ENCODE data around the gene UVSSA.

Gene UVSSA

DNA sequence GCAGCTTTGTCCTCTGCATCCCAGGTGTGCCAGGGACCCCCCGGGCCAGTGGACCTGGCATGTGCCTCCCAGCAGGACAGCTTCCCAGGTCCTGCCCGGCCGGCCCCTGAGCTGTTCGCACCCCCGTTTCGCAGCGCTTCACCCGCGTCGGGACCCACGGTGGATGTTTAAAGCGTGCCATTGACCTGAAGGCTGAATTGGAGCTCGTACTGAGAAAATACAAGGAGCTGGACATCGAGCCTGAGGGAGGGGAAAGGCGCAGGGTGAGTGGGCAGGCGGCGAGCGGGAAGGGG lies 7.9 kb downstream of the UVSSA start:
- H3K36me3 Mint-ChIP-seq (ENCODE audit: low read depth), result peaks cover 11% of the 10 kb centered on the region
- TF ChIP-seq CTCF (IDR thresholded peaks at IDR 0.05), result no peak
- H3K27me3 Mint-ChIP-seq (ENCODE audit: low read depth, poor library complexity), result no peaks in the 10 kb centered on the region
- H3K4me3 Mint-ChIP-seq, result no peak overlapping the region
- H3K27ac Mint-ChIP-seq, result no peak overlapping the region
- peaks cover 19% of the 10 kb centered on the region for H3K4me1 Mint-ChIP-seq
- H3K9me3 Mint-ChIP-seq, result no peaks in the 10 kb centered on the region
- DNase-seq, result no peak

DNA sequence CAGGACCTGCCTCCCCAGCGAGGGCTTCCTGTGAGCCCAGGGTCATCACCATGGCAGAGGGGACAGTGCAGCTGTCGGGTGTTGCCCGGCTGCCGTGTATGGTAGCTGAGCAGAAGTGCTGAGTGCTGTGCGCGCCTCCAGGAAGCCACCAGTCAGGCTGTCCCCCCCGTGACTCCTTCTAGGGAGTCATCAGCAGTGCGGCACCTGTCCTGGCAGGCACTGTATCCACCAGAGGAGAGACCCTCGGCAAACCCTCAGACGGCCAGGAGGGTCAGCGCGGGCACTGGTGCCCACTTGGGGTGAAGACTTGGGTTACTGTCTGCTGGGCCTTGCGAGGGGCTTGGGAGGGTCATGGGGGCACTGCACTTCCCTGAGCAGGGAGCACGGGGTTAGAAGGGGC lies 8.4 kb downstream of the UVSSA start:
- no peak for DNase-seq
- Mint-ChIP-seq H3K27me3 (ENCODE audit: low read depth, poor library complexity) (no peaks in the 10 kb centered on the region), H3K27ac (no peak overlapping the region), H3K4me1 (peaks cover 16% of the 10 kb centered on the region), H3K9me3 (no peaks in the 10 kb centered on the region), H3K36me3 (ENCODE audit: low read depth) (peaks cover 9% of the 10 kb centered on the region), H3K4me3 (no peak overlapping the region)
- no peak for TF ChIP-seq CTCF (IDR thresholded peaks at IDR 0.05)

- H3K4me3 Mint-ChIP-seq, result no peak overlapping the region
- no peaks in the 10 kb centered on the region for H3K9me3 Mint-ChIP-seq
- TF ChIP-seq CTCF (IDR thresholded peaks at IDR 0.05), result peak; percentile 87
- no peak overlapping the region for H3K27ac Mint-ChIP-seq
- peaks cover 4% of the 10 kb centered on the region for H3K36me3 Mint-ChIP-seq (ENCODE audit: low read depth)
- DNase-seq, result peak; percentile 81
- H3K4me1 Mint-ChIP-seq, result peaks cover 9% of the 10 kb centered on the region
- no peaks in the 10 kb centered on the region for H3K27me3 Mint-ChIP-seq (ENCODE audit: low read depth, poor library complexity)
These were observed 9.4 kb downstream of the UVSSA start for GRCh38 chr4:1356181-1356998.

DNA sequence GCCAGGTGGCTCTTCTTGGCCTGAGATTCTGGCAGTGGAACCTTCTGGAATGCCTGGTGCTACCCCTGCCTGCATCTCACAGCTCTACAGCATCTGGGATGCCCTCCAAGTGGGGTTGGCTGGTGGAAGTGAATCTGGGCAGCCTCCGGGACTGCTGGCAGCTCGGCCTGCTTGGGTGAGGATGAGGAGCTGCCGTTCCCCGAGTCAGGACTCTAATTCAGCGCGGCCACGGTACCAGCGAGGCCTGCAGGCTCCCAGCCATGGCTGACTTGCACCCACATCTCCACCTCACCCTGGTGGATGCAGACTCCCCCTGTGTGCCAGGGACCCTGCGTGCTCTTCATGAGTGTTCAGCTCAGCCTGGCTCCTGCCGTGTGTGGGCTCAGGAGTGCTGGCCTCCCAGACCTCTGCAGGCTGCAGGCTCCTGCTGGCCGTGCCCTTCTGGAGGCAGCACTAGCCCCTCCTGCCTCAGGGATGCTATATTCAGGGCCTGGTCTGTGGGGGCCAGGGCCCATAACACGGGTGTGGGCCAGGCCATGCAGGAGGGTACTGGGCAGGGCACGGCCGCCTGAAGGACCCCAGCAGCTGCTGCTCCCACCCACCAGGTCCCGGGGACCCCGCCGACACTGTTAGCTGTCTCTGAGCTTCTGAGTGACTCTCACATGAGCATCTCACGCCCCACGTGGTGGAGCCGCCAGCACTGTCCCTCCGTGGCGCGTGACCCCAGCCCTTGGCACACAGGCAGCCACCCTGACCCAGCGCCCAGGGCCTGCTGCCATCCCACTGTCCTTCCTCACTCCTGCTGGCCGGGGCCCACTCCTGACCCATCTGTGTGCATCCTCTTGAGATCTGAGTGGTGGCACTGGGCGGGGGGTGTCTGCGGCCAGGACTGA lies 10.6 kb downstream of the UVSSA start:
- Mint-ChIP-seq H3K36me3 (ENCODE audit: low read depth) (peaks cover 4% of the 10 kb centered on the region), H3K9me3 (no peaks in the 10 kb centered on the region)

DNA sequence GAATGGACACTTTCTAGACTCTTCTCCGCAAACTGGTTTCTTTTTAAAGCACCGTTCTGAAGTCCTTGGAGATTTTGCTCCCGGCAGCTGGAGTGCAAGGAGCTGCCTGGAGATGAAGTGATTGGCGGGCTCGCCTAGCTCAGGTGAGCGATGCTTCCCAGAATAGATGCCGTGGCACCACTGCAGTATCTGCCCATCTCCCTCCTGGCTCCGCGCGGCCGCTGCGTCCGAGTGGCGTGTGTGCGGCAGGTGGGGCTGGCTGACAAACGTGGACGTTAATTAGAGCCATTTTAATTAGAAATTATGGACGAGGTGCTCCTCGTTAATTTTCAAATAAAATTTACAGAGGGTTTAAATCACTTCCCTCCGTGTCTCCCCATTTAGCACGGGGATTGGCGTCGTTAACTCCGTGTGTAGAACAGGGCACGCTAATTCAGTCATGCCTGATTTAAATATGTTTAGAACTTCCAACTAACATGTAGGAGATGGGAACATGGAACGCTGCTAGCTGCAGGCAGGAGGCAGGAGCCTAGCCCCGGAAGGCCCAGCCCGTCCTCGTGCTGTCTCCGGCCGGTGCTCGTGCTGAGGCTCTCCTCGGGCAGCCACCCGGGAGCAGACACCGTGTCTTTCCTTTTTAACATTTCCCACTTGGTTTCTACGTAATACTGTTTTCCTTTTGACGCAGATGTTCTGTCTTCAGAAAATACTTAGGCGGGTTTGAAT lies 11.6 kb downstream of the UVSSA start:
- DNase-seq, result no peak
- Mint-ChIP-seq H3K36me3 (ENCODE audit: low read depth) (peaks cover 4% of the 10 kb centered on the region), H3K27ac (no peak overlapping the region), H3K27me3 (ENCODE audit: low read depth, poor library complexity) (peaks cover 3% of the 10 kb centered on the region), H3K4me1 (peaks cover 5% of the 10 kb centered on the region), H3K9me3 (no peaks in the 10 kb centered on the region), H3K4me3 (no peak overlapping the region)
- no peak for TF ChIP-seq CTCF (IDR thresholded peaks at IDR 0.05)

More for the DNA sequence above, 10.6 kb downstream of the UVSSA start:
- H3K27ac Mint-ChIP-seq, result no peak overlapping the region
- H3K27me3 Mint-ChIP-seq (ENCODE audit: low read depth, poor library complexity), result no peaks in the 10 kb centered on the region
- DNase-seq, result no peak
- H3K4me3 Mint-ChIP-seq, result no peak overlapping the region
- TF ChIP-seq CTCF (IDR thresholded peaks at IDR 0.05), result no peak
- peaks cover 5% of the 10 kb centered on the region for H3K4me1 Mint-ChIP-seq
